NCI-H1092 treated with DMSO at 0.1 percent for 48 hours (cell line): ENCODE data around the gene MRPL44.
"Not testable (repeated sequence)": the region's sequence is repeated elsewhere in the genome, so short reads cannot be mapped to it uniquely, and the experiment has no call there.

Source experiments
- DNase-seq: peaks from one replicate; lab custom pipeline; 2025; lab: John Stamatoyannopoulos, UW

MRPL44 gene

GRCh38 chr2:223936862-223937326 is 20.4 kb upstream of the MRPL44 start:
- DNase-seq, result no peak

DNA sequence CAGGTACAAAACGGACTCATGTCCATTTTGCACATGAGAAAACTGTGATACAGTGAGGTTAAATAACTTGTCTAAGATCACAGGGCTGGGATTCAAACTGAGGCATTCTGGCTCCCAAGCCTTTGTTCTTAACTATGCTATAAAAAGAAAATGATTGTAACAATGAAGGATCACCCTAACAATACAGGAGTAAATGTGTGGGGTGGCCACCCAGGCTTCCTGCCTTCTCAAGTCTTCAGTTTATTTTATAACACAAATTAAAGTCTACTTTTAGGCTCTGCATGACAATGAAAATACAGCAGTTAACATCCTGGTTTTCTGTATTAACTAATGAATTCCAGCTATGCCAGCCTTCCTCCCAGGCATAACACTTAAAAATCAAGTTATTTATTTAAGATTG is 19.7 kb upstream of the MRPL44 start:
- DNase-seq, result no peak

- DNase-seq, result not testable (repeated sequence)
These were observed 17.8 kb upstream of the MRPL44 start for GRCh38 chr2:223939438-223939837.

- no peak for DNase-seq
These were observed 15.5 kb upstream of the MRPL44 start for GRCh38 chr2:223941579-223942277.

GRCh38 chr2:223943135-223943534 is 14.1 kb upstream of the MRPL44 start:
- no peak for DNase-seq

GRCh38 chr2:223943561-223944008 is 13.7 kb upstream of the MRPL44 start:
- no peak for DNase-seq

- DNase-seq, result no peak
These were observed 13.0 kb upstream of the MRPL44 start for GRCh38 chr2:223944166-223944702.

- peak; percentile 65 for DNase-seq
These were observed 12.3 kb upstream of the MRPL44 start, which contains the start of gene WDFY1 for GRCh38 chr2:223944703-223945531. WDFY1 (minus strand) TSS chr2:223945335; CDS start chr2:223945284, 51 bp downstream.

DNA sequence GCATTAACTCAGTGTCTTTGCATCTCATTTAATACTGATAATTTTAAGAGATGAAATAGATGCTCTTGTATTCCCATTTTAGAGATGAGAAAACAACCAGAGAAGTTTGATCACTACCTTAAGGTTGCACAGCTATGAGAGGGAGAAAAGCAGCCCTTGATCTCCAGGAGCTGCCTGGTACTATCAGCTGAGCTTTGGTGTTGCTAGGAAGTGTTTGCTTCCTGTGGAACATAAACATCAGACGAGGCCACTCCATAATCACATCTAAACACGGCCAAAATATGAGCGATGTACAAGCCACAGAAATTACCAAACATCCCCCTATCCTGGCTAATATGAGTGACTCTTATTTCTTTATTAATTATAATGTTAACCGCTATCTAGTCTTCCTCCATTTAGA is 11.5 kb upstream of the MRPL44 start:
- no peak for DNase-seq

DNA sequence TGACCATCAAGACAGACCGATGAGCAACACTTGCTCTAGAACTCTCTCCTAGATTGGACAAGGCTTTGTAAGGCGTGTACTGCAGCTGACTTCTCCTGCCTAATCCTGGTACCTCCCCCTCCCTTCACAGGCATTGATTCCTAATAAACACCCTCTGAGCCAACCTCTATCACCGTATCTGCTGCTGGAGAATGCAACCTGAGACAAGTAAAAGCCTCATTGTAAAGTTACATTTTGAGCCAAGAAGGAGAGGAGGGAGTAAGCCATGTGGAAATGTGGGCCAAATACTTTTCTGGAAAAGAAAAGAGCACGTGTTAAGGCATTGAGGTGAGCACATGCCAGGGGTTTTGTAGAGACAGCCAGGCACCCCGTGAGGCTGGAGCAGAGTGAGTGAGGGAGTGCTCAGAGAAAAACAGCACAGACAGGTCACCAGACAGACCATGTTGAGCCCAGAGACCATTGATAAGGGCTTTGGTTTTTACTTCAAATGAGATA is 9.5 kb upstream of the MRPL44 start:
- no peak for DNase-seq

- DNase-seq, result no peak
These were observed 7.9 kb upstream of the MRPL44 start for GRCh38 chr2:223949241-223949840.

DNA sequence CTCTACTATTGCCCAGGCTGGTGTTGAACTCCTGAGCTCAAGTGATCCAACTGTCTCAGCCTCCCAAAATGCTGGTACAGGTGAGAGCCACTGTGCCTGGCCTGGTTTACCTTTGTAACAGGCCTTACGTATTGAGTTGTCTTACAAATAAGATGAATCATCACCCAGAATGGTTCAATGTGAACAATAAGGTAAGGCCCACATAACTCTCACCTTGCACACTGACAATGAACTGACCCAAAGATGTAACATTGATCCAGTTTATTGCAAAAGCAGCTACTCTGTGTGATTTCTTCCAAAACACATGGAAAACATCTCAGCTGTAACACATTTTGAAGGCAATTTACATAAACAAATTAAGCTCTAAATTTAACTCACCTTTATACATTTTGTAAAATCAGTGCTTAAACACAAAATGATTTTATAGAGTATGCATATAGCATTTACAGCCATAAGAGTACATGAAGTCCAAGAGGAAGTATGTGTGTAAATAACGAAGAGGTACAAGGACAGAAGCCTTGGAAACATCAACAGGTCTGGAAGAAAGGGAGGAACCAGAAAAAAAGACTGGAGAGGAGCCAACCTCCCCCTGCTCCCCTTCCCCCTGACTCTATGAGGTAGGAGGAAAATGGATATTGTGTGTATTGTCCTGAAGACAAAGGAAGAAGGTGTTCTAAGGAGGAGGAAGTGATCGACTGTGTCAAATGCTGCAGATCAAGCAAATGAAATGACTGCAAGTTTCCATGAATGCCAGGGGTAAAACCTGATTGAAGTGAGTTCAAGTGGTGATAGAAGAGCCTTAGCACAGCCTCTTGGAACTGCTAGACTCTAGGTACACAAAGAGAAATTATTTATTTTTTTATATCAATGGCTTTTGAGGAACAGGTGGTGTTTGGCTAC is 6.6 kb upstream of the MRPL44 start:
- no peak for DNase-seq

- DNase-seq, result no peak
These were observed 4.8 kb upstream of the MRPL44 start for GRCh38 chr2:223952280-223952968.

- no peak for DNase-seq
These were observed 2.9 kb upstream of the MRPL44 start for GRCh38 chr2:223954401-223954800.

GRCh38 chr2:223956300-223956699 is 963 bp upstream of the MRPL44 start:
- DNase-seq, result no peak

- DNase-seq, result no peak
These were observed 2.4 kb downstream of the MRPL44 start for GRCh38 chr2:223959688-223960087.

GRCh38 chr2:223967981-223968380 is 10.7 kb downstream of the MRPL44 start:
- DNase-seq, result no peak

DNA sequence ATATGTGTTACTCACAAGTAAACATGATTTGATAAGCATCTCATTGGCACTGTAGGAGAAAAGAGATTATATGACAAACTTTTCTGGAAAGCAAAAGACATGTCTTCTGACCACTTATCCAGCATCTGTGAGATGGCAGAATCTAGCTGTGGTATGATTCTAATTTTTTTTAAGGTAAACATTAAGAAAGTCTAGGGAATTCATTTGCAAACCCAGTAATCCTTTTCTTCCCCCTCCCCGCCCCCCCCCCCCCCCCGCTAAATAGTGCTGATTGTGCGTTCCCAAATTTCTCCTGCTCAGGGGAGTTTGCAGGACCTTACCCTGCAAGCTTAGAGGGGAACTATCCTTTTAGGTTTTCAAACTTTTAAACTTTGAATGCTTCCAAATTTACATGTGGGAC is 12.1 kb downstream of the MRPL44 start:
- no peak for DNase-seq

DNA sequence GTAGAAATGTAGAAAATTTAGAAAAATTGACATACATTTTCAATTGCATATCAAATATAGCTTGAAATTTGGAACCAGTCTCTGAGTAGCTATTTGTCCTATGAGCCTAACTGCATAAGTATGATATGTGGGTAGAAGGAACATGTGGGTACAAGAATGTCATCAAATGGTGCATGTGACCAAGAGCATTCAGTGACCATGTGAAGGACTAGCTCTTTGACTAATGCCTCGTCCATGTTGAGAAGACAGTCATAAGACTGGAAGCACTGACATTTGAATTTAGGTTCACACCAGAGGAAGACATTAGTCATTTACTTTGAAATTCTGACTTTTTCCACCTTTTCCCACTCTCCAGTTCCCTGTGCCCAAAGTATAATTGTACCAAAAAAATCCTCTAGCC is 12.6 kb downstream of the MRPL44 start:
- no peak for DNase-seq

GRCh38 chr2:223970343-223971128 is 13.3 kb downstream of the MRPL44 start:
- peak; percentile 31 for DNase-seq
